ENCODE results near the gene GFPT2.

GFPT2 gene

GRCh38 chr5:180283026-180283615 lies 70.0 kb downstream of the GFPT2 start:
- no peak for DNase-seq (ENCODE audit: low read depth)

DNA sequence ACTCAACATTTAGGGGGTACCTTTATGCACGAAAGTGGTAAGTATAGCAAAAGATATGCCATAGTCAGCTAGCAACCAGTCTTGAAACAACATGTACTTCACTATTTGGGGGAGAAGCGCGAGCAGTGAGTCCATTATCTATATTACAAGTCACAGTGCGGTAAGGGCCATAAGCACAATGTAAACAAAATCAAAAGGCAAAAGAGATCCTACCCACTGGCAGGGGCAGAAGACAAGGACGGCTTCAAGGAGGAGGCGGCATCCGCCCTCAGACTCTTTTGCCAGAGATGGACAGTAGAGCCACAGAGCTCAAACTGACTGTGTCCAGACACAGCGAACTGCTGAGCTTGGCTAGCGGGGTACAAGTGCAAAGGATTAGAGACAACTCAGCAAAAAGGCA lies 70.9 kb downstream of the GFPT2 start:
- DNase-seq (ENCODE audit: low read depth) = no peak

DNA sequence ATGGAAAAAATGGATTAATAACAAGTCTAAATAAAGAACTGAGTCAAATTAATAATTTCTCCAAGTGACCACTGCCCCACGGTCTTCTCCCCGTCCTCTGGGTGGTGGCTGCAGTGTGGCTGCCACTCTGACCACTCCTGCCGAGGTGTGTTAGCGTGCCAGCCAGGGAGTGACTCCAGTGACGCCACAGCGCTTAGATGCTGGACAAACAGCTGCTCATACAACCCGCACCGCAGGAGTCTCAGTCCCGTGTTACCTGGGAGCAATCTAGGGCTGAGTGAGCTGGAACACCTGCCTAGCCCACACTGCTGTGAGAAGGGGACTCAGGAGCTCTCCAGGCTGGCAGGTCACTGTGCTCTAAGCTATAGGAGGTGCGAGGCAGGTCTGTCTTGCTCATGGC lies 71.4 kb downstream of the GFPT2 start:
- no peak for DNase-seq (ENCODE audit: low read depth)

DNA sequence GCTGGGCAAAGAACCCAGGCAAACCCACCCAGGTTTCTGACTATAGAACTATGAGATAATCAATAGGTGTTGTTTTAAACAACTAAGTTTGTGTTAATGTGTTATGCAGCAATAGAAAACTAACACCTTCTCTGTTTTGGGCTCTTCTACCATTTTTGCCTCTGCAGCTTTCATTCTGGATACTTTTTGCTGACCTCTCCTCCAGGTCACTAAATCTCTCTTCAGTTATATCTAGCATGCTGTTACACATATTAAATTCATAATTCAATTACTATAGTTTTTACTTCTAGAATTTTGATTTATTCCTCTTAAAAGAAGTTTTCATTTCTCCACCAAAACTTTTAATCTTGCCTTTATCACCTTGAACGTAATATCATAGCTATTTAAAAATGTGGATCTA lies 78.4 kb downstream of the GFPT2 start:
- no peak for DNase-seq (ENCODE audit: low read depth)

GRCh38 chr5:180271221-180271620 lies 81.9 kb downstream of the GFPT2 start:
- no peak for DNase-seq (ENCODE audit: low read depth)

DNA sequence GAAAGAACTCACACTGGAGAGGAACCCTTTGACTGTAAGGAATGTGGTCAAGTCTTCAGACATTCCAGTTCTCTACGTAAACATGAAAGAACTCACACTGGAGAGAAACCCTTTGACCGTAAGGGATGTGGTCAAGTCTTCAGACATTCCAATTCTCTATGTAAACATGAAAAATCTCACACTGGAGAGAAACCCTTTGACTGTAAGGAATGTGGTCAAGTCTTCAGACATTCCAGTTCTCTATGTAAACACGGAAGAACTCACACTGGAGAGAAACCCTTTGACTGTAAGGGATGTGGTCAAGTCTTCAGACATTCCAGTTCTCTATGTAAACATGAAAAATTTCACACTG lies 93.9 kb downstream of the GFPT2 start:
- no peak for DNase-seq (ENCODE audit: low read depth)

GRCh38 chr5:180253036-180253824 lies 99.9 kb downstream of the GFPT2 start:
- DNase-seq (ENCODE audit: low read depth) = no peak

- DNase-seq (ENCODE audit: low read depth) = no peak
Observed at GRCh38 chr5:180251887-180252286, 101.2 kb downstream of the GFPT2 start.

DNA sequence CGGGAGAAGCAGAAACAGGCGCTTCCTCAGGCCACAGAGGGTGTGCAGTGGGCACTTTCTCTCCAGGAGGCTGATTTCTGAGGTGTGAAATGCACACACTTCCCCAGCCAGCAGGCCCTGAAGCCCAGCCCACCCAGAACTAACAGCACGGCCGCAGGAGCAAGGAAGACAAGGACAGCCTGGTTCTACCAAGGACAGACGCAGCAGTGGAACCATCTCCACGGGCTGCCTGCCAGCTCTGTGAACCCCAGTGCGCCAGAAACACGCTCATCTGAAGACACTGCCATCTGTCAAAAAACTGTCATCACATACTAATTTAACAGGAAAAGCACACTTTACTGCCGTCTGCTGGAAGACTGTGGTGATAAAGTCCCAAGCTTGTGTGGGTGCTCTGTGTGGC lies 102.0 kb downstream of the GFPT2 start:
- DNase-seq (ENCODE audit: low read depth) = no peak

Measured in activated T-helper 9 cell treated with anti-CD3 and anti-CD28 coated beads, Interleukin-2, amount 50 U/mL, for 16 hours (primary cell).